Stomach (tissue), 9 donors: ENCODE measurements around the gene LRP3. TPM values are rescaled to one million over a fixed set of nuclear protein-coding genes. Genes with fewer than 3 reads are reported as not detected.
"Not testable (repeated sequence)": the region's sequence is repeated elsewhere in the genome, so short reads cannot be mapped to it uniquely, and the experiment has no call there.

Experiments
- DNase-seq, 2 donors: peaks; one replicate each; pipeline versions ENCODE4 v3.0.0 to v3.0.0-alpha.2; 2013 to 2019
- H3K27ac ChIP-seq, 5 donors: fragments of 200-600 bp in 4 of 5; sonication (generic) in 4 of 5; one replicate each; pipeline ENCODE4 v1.5.1; 2013 to 2019; ENCODE audit warnings: mild to moderate bottlenecking in 1 of 5, moderate library complexity in 1 of 5
- H3K27me3 ChIP-seq, 3 donors: fragments of 200-600 bp; sonication (generic); one replicate each; pipeline ENCODE4 v1.5.1; 2017 to 2019; ENCODE audit warnings: mixed run types in 1 of 3
- H3K36me3 ChIP-seq, 4 donors: fragments of 200-600 bp; sonication (generic); 1 replicate in 3 of 4; 2 replicates in 1 of 4; pipeline ENCODE4 v1.5.1; 2016 to 2019
- H3K4me1 ChIP-seq, 4 donors: fragments of 200-600 bp; sonication (generic); one replicate each; pipeline ENCODE4 v1.5.1; 2016 to 2019
- H3K4me3 ChIP-seq, 4 donors: fragments of 200-600 bp; sonication (generic) in 3 of 4; one replicate each; pipeline ENCODE4 v1.5.1; 2016 to 2019; ENCODE audit warnings: mild to moderate bottlenecking in 1 of 4
- H3K9me3 ChIP-seq, 4 donors: fragments of 200-600 bp; sonication (generic); one replicate each; pipeline ENCODE4 v1.5.1; 2016 to 2019
- CTCF ChIP-seq, 7 experiments: fragments of 450-650 bp in 4 of 7; fragments of 200-600 bp in 3 of 7; sonication (generic) in 3 of 7; IDR thresholded peaks; one replicate each; pipeline ENCODE4 v1.5.1; 2016 to 2019; ENCODE audit warnings: antibody characterized with exemption in 7 of 7, control low read depth in 2 of 7, mild to moderate bottlenecking in 1 of 7
- EP300 ChIP-seq: sonication (generic); formaldehyde crosslinking; IDR thresholded peaks from one replicate; pipeline ENCODE4 v1.6.1; 2017; ENCODE audit warnings: antibody characterized with exemption
- POLR2A ChIP-seq, 4 donors: fragments of 450-650 bp; IDR thresholded peaks; one replicate each; pipeline ENCODE4 v1.6.1; 2016; ENCODE audit warnings: antibody characterized with exemption in 4 of 4, control low read depth in 2 of 4, mild to moderate bottlenecking in 1 of 4, moderate library complexity in 1 of 4
- POLR2AphosphoS5 ChIP-seq, 3 donors: sonication (generic); formaldehyde crosslinking; IDR thresholded peaks; one replicate each; pipeline ENCODE4 v1.6.1; 2016; ENCODE audit warnings: antibody characterized with exemption in 3 of 3
- WGBS, 5 donors: extraction: QIAGEN DNeasy Blood & Tissue Kit in 3 of 5; methylation state at CpG; one replicate each; pipeline versions ENCODE4 v1.1.5 to v1.1.7; 2013 to 2018; 5-methylcytosine and 5-hydroxymethylcytosine counted together
- intact Hi-C: fragments of 100-400 bp; cut with DNase I; formaldehyde crosslinking; loops from one replicate; pipeline ENCODE4 v1.15.1; 2023; ENCODE audit warnings: low total_unique reads
- polyA plus RNA-seq, 3 donors: library from polyadenylated mRNA; stranded (reverse); fragments of 200-250 nt; gene quantifications; one replicate each; pipeline ENCODE4 v1.2.3, GENCODE V29; 2013
- total RNA-seq, 5 donors: library from RNA; depleted of rRNA; stranded (reverse); fragments of >200 nt; gene quantifications; one replicate each; pipeline versions ENCODE4 v1.1.0 to v1.2.3, GENCODE V29; 2014 to 2016
- donor health status: healthy with polysubstance abuse.
- donor health status: Bipolar disorder and iron deficiency.
- donor health status: healthy.

Gene LRP3
- total and polyA plus RNA-seq, 8 donors = 7.5 to 26.6 (median 12.8) TPM

- Histone ChIP-seq H3K4me3 (no peak overlapping the region), H3K9me3 (no peaks in the 10 kb centered on the region), H3K27me3 (no peaks in the 10 kb centered on the region), H3K27ac (no peak overlapping the region), H3K4me1 (peaks cover 0 to 10% (median 8%) of the 10 kb centered on the region in 4 donors), H3K36me3 (no peaks in the 10 kb centered on the region)
- intact Hi-C loops = no loop called here
- WGBS, 5 donors = 59 to 70% (median 65%) methylated on average over 11 of the region's 11 CpGs
- TF ChIP-seq POLR2AphosphoS5 (IDR thresholded peaks at IDR 0.05) = no peak
- TF ChIP-seq POLR2A (IDR thresholded peaks at IDR 0.05) = no peak
- TF ChIP-seq CTCF (IDR thresholded peaks at IDR 0.05) = no peak
- TF ChIP-seq EP300 = no peak
- no peak for DNase-seq
Observed at GRCh38 chr19:33186431-33187182, 7.5 kb upstream of the LRP3 start.

- 45 to 58% (median 50%) methylated on average over 8 of the region's 8 CpGs for WGBS, 5 donors
- H3K27me3 ChIP-seq = no peaks in the 10 kb centered on the region
- intact Hi-C loops = no loop called here
- H3K4me3 ChIP-seq = no peak overlapping the region
- peaks cover 0 to 10% (median 8%) of the 10 kb centered on the region in 4 donors for H3K4me1 ChIP-seq
- H3K9me3 ChIP-seq = no peaks in the 10 kb centered on the region
- no peak for DNase-seq
- H3K27ac ChIP-seq = no peak overlapping the region
- TF ChIP-seq EP300 (no peak), CTCF (IDR thresholded peaks at IDR 0.05) (no peak), POLR2A (IDR thresholded peaks at IDR 0.05) (no peak), POLR2AphosphoS5 (IDR thresholded peaks at IDR 0.05) (no peak)
- H3K36me3 ChIP-seq = no peaks in the 10 kb centered on the region
Observed at GRCh38 chr19:33187183-33187540, 7.0 kb upstream of the LRP3 start.

- no peaks in the 10 kb centered on the region for H3K36me3 ChIP-seq
- no peak overlapping the region for H3K4me3 ChIP-seq
- DNase-seq = no peak
- no peaks in the 10 kb centered on the region for H3K9me3 ChIP-seq
- WGBS, 5 donors = 0 to 73% (median 0%) methylated on average over 1 of the region's 1 CpG
- peaks cover 0 to 11% (median 5%) of the 10 kb centered on the region in 4 donors for H3K4me1 ChIP-seq
- intact Hi-C loops = no loop called here
- TF ChIP-seq POLR2AphosphoS5 (IDR thresholded peaks at IDR 0.05) (no peak), EP300 (no peak), POLR2A (IDR thresholded peaks at IDR 0.05) (no peak), CTCF (IDR thresholded peaks at IDR 0.05) (no peak)
- H3K27ac ChIP-seq = no peak overlapping the region
- H3K27me3 ChIP-seq = peaks cover 0 to 7% (median 0%) of the 10 kb centered on the region in 3 donors
Observed at GRCh38 chr19:33189453-33189852, 4.7 kb upstream of the LRP3 start.

- H3K27ac ChIP-seq, H3K9me3 ChIP-seq, H3K36me3 ChIP-seq, H3K4me3 ChIP-seq, H3K27me3 ChIP-seq, DNase-seq, intact Hi-C loops: not testable (repeated sequence)
- H3K4me1 ChIP-seq = peaks cover 0 to 20% (median 15%) of the 10 kb centered on the region in 4 donors
- 88 to 95% (median 92%) methylated on average over 4 of the region's 4 CpGs for WGBS, 5 donors
Observed at GRCh38 chr19:33191092-33191491, 3.0 kb upstream of the LRP3 start.

- H3K9me3 ChIP-seq = no peaks in the 10 kb centered on the region
- no peak for DNase-seq
- H3K27me3 ChIP-seq = peaks cover 0 to 7% (median 0%) of the 10 kb centered on the region in 3 donors
- intact Hi-C loops = no loop called here
- no peak overlapping the region for H3K4me3 ChIP-seq
- H3K36me3 ChIP-seq = no peaks in the 10 kb centered on the region
- H3K27ac ChIP-seq = no peak overlapping the region
- peaks cover 0 to 24% (median 17%) of the 10 kb centered on the region in 4 donors for H3K4me1 ChIP-seq
- TF ChIP-seq POLR2AphosphoS5 (IDR thresholded peaks at IDR 0.05) = no peak
- no peak for TF ChIP-seq EP300
- no peak for TF ChIP-seq POLR2A (IDR thresholded peaks at IDR 0.05)
- no peak for TF ChIP-seq CTCF (IDR thresholded peaks at IDR 0.05)
- 80 to 91% (median 87%) methylated on average over 5 to 6 of the region's 6 CpGs for WGBS, 5 donors
Observed at GRCh38 chr19:33191501-33191900, 2.6 kb upstream of the LRP3 start.
